NCI-H526 (cell line): ENCODE results near the gene UNKL.
"Not testable (repeated sequence)": the region's sequence is repeated elsewhere in the genome, so short reads cannot be mapped to it uniquely, and the experiment has no call there.

Experiments used
- DNase-seq, 2 experiments: peaks; one replicate each; lab custom pipeline; 2025; lab: John Stamatoyannopoulos, UW

UNKL gene

DNA sequence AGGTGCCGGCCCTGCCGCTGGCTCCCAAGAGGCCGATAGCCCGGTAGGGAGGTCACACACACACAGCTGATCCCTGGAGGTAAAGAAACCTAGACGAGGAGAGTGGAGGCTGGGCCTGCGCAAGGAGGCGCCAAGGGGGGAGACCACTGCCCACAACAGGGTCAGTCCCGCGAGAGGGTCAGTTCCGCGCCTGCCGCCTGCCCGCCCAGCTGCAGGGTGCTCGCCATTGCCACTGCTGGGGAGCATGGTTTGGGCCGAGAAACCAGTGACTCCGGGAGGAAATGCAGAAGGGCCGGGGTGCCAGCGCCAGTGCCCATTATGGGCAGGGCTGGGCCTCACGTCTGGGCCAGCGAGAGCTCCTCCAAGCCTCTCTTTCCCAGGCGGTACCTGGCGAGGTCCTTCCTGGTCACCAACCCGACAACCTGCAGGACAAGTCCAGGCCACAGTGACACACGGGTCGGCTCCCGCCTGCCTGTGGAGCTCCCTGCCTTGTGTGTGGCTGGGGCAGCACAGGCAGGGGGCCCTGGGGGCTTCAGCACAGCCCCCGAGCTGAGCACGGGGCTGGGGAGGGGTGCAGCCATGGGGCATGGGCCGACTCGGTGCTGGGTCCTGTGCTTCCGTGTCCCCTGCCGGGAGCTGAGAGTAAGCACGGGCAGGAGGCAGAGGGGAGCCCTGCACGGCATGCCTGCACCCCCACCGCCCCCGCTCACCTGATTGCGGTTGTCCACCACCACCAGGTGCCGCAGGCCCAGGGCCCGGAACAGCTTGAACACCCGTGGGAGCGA, 32.0 kb upstream of the UNKL start:
- DNase-seq = no peak

DNA sequence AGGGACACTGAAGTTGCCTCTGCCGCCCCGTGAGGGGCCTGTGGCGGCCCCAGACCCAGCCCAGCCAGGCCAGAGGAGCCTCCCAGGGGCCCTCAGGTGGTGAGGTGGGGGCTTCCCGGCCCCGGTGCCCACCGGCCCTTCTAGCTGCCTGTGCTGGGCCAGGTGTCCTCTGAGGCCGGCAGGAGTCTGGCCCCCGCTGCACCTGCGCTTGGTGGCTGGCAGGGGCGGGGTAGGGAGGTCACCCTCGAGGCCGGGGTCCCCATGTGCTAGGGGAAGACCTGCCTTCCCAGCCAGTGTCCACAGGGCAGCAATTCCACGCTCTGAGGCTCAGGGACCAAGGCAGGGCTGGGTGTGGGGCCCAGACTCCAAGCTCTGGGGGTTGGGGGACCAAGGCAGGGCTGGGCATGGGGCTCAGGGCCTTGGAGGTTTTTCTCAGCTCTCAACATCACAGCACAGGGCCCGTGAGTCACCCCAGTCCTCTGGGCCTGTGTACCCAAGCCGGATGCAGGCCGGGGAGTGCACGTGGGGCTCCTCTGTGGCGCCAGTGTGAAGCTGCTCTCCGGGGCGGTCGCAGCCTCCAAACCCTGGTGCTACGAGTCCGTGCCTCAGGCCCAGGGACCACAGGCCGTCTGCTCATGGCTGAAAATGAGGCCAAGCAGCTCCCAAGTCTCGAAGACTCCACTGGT, 31.2 kb upstream of the UNKL start:
- DNase-seq = no peak

DNA sequence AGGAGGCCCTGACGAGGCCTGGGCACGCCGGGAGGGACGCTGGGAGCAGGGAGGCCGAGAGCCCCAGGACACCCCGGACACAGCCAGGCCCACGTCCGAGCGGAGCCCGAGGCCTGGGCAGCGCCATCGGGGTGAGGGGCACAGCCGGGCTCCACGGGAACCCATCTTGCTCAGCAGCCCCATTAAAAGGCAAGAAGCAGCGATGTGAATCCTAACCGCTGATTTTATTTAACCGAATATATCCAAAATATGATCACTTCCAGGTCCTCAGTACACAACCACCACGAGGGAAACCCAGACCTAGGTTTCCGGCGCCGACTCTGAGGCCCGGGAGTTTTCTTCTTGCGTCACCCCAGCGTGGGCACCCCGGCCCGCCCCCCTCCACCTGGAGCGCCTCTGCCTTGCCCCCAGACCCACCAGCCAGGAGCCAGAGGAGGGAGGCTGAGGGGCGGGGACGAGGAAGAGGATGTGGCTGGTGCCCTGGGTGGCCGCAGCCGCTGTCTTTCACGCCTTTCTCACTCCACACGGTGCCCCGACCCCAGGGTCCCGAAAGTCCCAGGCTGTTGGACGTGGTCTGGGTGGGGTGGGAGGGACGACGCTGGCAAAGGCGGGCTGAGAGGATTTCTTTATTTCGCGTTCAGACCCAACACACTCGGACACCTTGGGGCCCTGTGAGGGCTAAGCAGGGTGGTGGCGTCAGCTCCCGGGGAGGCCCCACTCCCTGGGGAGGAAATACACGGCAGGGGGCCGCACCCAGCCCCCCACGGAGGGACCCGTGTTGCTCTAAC, 30.4 kb upstream of the UNKL start:
- no peak for DNase-seq

DNA sequence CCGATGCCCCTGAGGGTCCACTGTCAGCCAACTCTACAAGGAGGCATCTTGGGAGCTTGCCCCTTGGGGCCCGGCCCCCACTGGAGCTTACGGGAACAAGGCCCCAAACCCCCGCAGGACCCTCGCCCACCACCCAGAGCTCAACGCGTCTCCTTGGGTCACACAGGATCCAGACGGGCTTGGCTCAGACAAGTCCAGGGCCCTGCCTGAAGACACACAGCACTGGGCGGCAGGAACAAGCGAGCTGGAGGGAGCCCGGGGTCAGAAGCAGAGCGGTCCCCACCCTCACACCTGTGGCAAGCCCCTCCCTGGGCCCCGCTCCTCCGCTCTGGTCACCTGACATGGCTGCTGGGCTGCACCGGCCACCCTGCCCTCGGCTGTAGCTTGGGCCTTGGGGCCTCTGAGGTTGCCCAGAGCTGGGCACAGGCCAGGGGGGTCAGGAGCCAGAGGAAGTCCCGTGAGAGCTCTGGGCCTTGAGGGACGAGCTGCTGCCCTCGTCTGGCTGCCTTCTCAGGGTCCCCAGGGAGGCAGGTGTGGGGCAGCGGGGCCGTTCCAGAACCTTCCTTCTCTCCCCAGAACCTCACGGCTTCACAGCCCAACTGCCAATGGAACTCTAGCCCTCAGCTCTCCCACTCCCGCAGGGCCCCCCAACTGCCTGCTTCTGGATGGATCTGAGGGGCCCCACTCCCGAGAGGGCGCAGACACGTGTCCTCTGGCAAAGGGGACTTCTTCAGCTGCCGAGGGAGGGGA, 29.7 kb upstream of the UNKL start, which contains the start of gene CCDC154:
Gene CCDC154, minus strand, starts transcription at position 577 of the 750 bp plus-strand sequence. Its CDS starts 234 bp downstream, at position 343.
- DNase-seq = no peak

DNA sequence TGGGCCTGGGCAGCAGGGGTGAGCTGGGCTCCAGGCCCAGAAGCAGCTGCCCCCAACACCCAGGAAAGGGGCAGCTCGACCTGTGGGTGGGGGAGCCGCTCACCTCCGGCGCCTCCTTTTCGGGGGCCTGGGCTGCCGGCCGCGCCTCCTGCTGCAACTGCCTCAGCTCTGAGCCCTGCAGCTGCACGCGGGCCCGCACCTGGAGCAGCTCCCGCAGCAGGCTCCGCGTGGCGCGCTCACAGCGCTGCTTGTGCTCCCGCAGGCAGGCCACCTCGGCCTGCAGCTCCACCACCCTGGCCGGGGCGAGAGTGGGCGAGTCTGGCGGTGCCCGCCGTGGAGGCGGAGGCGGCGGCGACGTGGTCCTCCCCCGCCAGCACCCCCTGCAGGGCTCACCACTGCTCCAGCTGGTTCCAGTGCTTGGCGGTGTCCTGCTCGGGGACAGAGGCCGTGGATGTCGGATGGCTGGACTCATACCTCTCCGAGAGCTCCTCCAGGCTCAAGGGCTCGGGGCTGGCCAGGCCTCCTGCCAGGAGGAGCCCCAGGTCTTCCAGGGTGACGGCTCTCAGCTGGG, 29.0 kb upstream of the UNKL start:
- no peak for DNase-seq

DNA sequence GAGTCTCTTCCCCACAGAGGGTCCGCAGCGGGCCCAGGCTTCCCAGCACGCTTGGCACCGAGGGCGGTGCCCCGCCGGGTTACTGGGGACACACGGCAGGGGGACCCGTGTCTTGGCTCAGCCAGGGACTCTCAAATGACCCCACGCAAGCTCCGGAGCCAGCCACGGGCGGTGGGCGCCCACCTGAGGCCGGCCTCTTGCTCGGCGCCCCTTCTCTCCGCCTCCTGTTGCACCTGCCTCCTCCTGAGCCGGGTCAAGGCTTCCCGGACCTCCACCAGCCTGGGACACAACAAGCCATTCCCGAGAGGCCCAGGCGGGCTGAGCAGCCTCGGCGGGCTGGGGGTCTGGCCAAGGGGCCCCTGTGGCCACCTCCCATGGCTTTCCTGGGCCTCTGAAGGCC, 28.2 kb upstream of the UNKL start:
- DNase-seq = no peak

DNA sequence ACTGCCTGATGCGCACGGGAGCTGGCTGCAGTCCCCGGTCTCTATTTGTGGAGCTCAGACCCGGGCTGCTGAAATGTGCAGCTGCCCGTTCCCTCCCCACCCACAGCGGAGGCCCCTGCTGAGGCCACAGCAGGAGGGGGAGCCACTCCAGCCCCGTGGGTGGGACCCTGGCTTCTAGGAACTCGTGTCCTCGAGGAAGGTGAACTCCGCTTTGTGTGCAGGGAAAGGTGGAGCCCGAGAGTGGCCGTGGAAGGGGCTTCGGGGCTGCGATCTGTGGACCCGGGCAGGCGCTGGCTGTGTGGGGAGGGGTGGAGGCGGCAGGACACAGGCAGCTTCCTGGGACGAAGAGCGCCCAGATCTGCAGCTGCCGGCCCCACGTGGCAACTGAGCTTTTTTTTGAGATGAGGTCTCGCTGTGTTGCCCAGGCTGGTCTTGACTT, 26.9 kb upstream of the UNKL start:
- DNase-seq = no peak

DNA sequence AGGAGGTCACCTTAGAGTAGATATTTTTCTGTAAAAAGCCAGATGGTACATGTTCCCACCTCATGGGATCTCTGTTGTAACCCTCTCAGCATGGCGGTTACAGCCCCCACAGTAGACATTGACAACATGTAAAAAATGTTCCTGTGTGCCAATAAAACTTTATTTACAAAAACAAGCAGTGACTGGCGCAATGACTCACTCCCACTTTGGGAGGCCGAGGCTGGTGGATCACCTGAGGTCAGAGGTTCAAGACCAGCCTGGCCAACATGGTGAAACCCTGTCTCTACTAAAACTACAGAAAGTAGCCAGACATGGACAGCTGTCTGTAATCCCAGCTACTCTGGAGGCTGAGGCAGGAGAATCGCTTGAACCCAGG, 25.2 kb upstream of the UNKL start:
- not testable (repeated sequence) for DNase-seq

DNA sequence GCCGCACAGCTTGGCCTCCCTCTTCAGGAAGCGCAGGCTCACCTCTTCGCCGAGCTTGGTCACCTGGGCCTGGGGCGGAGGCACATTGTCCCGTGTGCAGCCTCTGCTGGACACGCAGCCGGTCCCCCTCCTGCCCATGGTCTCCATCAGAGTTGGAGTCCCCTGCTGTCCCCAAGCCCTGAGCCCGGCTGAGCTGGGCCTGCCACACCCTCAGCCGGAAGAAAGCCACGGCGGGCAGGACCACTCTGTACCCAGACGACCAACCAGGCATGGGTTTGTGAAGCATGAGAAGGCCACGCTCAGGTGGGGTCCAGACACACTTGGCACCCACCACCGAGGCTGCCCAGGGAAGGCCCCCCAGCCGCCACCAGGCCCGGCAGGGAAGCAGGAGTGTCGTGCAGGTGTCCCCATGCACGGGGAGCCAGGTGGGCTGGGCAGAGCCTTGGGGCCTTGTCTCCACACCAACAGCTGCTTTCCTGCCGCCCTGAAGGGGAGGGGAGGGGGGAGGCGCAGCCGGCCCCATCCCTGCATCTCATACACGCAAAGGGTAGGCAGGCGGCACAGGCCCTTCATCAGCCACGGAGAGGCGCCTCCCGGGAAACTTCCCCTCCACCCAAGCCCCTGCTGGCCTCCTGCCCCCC, 24.7 kb upstream of the UNKL start:
- no peak for DNase-seq

DNA sequence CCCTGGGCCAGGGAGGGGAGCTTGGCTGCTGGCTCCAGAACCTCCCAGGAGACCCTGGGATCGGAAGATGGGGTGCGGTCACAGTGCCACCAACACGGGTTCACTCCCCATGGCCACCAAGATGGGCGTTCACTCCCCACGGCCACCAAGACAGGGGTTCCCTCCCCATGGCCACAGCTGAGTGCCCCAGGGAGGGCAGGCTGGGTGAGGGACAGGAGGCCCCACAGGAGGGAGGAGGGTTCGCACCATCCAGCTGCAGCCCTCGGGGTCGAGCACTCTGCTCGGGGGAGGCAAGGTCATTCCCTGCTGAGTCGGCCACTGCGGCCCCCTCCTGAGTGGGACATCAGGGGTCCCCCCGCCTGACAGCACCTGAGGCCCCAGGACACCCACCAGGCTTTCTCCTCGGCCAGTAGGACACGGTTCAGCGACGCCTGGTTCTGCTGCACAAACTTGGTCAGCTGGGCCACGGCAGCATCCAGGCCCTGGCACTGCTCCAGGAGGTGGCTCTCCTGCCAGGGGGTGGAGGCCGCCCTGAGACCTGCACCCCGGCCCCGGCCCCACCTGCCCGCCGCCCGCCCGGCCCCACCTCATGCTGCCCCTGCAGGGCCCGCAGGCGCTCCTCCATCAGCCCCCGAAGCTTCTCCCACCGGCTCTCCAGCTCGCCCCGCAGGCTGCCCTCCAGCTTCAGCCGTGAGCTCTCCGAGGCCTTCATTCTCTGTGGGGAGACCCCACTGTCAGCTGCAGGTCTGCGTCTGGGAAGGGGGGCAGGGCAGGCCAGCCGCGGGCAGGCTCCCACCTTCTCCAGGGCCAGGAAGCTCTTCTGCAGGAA, 23.9 kb upstream of the UNKL start:
- no peak for DNase-seq

DNA sequence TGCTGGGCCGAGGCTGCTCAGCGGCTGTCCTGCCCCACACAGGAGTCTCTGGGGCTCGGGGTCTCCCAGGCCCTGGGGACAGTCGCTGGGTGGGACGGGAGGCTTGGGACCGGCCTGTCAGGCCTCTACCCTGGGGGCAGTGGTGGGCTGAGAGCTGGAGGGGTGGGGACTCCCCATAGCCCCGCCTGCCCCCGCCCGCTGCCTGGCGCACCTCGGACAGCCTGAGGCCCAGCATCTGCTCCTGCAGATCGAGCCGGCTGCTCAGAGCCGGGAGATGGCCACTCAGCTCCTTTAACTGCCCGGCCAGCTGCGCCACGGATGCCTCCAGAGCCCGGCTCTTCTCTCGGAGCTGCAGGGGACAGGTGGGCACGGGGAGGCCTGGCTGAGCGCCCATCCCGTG, 23.1 kb upstream of the UNKL start:
- DNase-seq = no peak

DNA sequence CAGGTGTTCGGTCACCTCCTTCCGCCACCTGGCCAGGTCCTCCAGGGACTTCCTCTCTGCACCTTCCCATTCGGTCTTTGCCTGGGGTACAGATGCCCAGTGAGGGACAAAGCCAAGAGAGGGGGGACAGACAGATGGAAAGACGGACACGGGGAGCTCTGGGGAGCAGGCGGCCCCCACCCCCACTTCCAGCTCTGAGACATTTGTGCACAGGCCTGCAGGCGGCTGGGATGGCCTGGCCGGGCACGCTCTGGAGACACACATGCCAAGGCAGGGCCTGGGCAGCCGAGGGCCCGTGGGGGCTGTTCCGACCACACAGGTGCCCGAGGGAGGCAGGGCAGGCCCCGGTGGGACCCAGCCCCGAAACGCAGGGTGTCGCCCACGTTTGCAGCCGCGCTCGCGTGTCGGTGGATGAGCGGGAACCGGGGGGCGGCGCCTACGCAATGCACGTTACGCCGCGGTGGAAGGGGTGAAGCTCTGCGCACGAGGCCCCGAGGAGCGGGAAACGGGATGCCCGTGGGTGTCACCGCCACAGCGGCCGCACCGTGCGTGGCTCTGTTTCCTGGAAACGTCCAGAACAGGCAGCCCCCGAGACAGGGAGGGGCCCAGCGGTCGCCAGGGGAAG, 22.3 kb upstream of the UNKL start:
- no peak for DNase-seq

DNA sequence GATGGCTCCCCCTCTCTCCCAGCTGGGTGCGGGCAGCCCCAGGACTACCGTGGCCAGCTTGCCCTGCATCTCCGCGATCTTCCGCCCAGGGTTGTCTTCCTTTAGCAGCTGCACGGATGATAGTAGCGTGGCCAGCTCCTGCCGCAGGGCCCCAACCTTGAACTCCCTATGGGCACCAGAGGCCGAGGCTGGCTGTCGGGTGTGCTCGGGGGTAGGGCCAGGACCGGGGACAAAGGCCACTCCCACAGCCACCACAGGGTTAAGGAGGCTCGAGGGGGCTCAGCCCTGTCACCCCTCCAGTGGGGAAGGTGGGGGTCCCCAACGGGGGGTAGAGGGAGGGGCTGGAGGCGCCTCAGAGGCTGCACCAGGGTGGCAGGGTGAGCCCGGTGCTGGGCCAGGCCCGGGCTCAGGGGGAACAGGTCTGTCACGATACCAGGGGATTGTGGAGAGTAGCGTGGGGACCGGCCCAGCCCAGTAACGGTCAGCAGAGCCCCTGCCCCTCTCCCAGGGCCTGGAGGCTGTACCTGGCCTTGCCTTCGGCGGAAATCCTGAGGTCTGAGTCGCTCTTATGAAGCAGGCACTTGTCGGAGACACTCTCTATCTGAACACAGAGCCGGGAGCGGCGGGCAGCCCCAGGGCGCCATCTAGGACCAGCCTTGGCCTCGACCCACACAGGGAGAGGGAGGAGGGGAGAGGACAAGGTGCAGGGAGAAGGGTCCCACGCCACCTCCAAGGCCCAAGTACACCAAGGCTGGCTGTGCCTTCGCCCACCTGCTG, 21.6 kb upstream of the UNKL start:
- DNase-seq = no peak

DNA sequence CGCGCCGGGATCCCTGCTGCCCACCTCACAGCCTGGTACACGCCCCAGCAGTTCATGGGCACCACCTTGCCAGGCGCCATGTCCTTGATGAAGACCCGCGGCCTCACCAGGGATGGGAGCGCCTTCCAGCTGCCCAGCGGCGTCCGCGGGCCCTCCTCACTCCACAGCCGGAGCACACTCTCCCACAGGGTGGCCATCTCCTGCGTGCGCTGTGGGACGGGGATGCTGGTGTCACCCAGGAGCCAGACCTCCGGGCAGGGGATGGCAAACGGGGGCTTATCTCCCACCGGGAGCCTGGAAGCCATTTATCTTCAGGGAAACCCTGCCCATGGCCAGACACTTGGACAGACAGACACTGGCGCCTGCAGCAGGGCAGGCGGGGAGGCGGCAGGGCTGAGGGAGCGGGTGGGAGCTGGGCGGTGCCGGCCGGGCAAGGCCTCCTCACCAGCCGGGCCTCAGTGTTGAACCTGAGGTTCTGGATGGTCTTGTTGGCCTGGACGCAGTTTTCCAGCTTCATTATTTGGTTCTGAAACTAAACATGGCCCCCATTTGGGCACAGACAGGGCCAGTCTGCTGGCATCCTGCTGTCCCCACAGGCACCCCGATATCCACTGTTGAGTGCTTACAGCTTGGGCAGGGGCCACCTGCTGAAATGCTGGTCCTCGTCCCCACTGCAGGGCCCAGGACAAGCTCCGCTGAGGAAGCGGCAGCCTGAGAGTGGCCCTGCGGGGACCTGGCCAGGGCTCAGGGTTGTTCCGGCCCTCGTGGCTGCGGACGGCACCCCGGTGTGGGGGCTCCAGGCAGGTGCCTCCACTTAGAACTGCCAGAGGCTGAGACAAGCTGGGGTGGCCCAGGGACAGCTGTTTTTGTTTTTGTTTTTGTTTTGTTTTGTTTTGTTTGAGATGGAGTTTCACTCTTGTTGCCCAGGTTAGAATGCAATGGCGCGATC, 20.4 kb upstream of the UNKL start:
- no peak for DNase-seq

DNA sequence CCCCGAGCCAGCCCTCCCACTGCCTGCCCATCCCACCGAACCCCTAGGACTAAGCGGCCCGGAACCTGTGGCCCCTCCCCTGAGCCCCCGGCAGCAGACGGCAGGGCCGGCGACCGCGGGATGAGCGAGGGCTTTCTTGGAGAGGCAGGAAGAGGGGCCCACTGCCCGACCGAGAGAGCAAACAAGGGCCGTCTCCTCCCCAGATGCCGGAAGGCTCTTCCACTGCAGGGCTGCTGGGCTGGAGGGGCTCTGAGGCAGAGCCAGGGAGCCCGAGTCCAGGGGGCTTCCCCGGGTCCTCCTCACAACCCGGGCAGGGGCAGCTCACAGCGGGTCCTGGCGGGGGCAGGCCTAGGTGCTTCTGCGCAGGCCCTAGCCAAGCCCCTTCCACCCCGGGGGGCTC, 19.3 kb upstream of the UNKL start:
- no peak for DNase-seq

DNA sequence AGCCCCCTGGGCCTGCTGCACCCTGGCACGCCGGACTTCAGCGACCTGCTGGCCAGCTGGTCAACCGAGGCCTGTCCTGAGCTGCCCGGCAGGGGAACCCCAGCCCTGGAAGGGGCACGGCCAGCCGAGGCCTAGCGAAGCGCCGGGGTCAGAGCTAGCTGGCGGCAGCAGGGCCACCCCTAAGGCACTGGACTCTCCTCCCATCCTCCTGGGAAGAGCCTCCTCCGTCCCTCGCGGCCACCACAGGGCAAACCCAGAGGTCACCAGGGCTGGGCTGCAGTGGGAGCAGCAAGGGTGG, 18.7 kb upstream of the UNKL start:
- DNase-seq = no peak

DNA sequence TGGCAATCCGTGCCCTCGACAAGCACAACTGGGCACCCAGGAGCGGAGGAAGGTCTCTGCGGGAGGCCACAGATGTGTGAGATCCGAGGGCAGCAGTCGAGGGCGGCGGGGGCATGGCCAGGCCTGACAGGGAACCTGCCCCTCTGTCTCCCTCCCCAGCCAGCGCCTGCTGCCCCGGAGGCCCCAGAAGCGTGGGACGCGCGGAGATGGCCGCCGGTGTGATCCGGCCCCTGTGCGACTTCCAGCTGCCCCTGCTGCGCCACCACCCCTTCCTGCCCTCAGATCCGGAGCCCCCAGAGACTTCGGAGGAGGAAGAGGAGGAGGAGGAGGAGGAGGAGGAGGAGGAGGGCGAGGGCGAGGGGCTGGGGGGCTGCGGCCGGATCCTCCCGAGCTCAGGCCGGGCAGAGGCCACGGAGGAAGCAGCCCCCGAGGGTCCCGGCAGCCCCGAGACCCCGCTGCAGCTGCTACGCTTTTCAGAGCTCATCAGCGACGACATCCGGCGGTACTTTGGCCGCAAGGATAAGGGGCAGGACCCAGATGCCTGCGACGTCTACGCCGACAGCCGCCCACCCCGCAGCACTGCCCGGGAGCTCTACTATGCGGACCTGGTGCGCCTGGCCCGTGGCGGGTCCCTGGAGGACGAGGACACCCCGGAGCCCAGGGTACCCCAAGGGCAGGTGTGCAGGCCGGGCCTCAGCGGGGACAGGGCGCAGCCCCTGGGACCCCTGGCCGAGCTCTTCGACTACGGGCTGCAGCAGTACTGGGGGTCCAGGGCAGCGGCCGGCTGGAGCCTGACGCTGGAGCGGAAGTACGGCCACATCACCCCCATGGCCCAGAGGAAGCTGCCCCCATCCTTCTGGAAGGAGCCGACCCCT, 18.1 kb upstream of the UNKL start:
- no peak for DNase-seq
